ENCODE measurements around the gene ZC3H10.

- TF ChIP-seq, protein P1, sequence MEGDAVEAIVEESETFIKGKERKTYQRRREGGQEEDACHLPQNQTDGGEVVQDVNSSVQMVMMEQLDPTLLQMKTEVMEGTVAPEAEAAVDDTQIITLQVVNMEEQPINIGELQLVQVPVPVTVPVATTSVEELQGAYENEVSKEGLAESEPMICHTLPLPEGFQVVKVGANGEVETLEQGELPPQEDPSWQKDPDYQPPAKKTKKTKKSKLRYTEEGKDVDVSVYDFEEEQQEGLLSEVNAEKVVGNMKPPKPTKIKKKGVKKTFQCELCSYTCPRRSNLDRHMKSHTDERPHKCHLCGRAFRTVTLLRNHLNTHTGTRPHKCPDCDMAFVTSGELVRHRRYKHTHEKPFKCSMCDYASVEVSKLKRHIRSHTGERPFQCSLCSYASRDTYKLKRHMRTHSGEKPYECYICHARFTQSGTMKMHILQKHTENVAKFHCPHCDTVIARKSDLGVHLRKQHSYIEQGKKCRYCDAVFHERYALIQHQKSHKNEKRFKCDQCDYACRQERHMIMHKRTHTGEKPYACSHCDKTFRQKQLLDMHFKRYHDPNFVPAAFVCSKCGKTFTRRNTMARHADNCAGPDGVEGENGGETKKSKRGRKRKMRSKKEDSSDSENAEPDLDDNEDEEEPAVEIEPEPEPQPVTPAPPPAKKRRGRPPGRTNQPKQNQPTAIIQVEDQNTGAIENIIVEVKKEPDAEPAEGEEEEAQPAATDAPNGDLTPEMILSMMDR (conservative IDR thresholded peaks at IDR 0.05; ENCODE audit: low read depth, low read length): no peak
- TF ChIP-seq EZH2 (IDR thresholded peaks at IDR 0.05; ENCODE audit: borderline replicate concordance, low read depth, low read length, poor library complexity, severe bottlenecking): no peak
These were observed 4.0 kb upstream of the ZC3H10 start for GRCh38 chr12:56114084-56114483.

All from A673 (cell line).